Endodermal cell (in vitro differentiated cells): ENCODE results near the gene ERMP1. TPM values are rescaled to one million over a fixed set of nuclear protein-coding genes. Genes with fewer than 3 reads are reported as not detected.
A peak's percentile ranks its signal among the peaks of the same experiment; 100 is the strongest.

Experiments
- DNase-seq: peaks from one replicate; pipeline ENCODE4 v3.0.0-alpha.2; 2017
- H3K27ac ChIP-seq: 2 replicates; pipeline ENCODE4 v1.5.1; 2013; ENCODE audit warnings: mild to moderate bottlenecking, low read depth, low read length, moderate library complexity
- H3K27me3 ChIP-seq: 2 replicates; pipeline ENCODE4 v1.6.1; 2013; ENCODE audit warnings: mild to moderate bottlenecking, low read length, moderate library complexity; ENCODE audit not compliant: insufficient read depth, control insufficient read depth, poor library complexity, severe bottlenecking
- H3K36me3 ChIP-seq: 2 replicates; pipeline ENCODE4 v1.7.0; 2013; ENCODE audit warnings: mild to moderate bottlenecking, low read length, moderate library complexity; ENCODE audit not compliant: control insufficient read depth, insufficient read depth
- H3K4me1 ChIP-seq: one replicate; pipeline ENCODE4 v1.7.0; 2013; ENCODE audit warnings: low read length; ENCODE audit not compliant: control insufficient read depth, insufficient read depth
- H3K4me3 ChIP-seq: 2 replicates; pipeline ENCODE4 v1.5.1; 2013; ENCODE audit warnings: mild to moderate bottlenecking, low read length, moderate library complexity
- H3K9ac ChIP-seq: 2 replicates; pipeline ENCODE4 v1.6.1; 2013; ENCODE audit warnings: mild to moderate bottlenecking, low read length, moderate library complexity; ENCODE audit not compliant: poor library complexity, severe bottlenecking; ENCODE audit errors: extremely low read depth
- H3K9me3 ChIP-seq: 2 replicates; pipeline ENCODE4 v1.6.1; 2013; ENCODE audit warnings: mild to moderate bottlenecking, low read length, moderate library complexity; ENCODE audit not compliant: control insufficient read depth
- H3K27ac Mint-ChIP-seq: 2 replicates; pipeline ENCODE4 v1.8.0; 2020; ENCODE audit warnings: mixed read lengths
- H3K27me3 Mint-ChIP-seq: 2 replicates; pipeline ENCODE4 v1.8.0; 2021; ENCODE audit warnings: mild to moderate bottlenecking, mixed read lengths; ENCODE audit not compliant: insufficient read depth
- H3K36me3 Mint-ChIP-seq: 2 replicates; pipeline ENCODE4 v1.8.0; 2020; ENCODE audit warnings: low read depth, mixed read lengths
- H3K4me1 Mint-ChIP-seq: 2 replicates; pipeline ENCODE4 v1.8.0; 2020; ENCODE audit warnings: mixed read lengths
- H3K4me3 Mint-ChIP-seq: 2 replicates; pipeline ENCODE4 v1.8.0; 2020; ENCODE audit warnings: mild to moderate bottlenecking, moderate library complexity, mixed read lengths
- H3K9me3 Mint-ChIP-seq: 2 replicates; pipeline ENCODE4 v1.8.0; 2020; ENCODE audit warnings: mild to moderate bottlenecking, mixed read lengths
- WGBS, 2 experiments: methylation state at CpG; one replicate each; pipeline versions ENCODE4 v1.1.5 to v1.1.7; 2013; ENCODE audit warnings: missing lambda C conversion rate in 2 of 2, mixed read lengths in 1 of 2; ENCODE audit not compliant: insufficient coverage in 1 of 2, insufficient read length in 1 of 2; 5-methylcytosine and 5-hydroxymethylcytosine counted together
- total RNA-seq, 2 donors: library from RNA; stranded (reverse); fragmentation: NEBNext Ultra II Directional in 1 of 2; extraction: Animal tissue kit (Norgen Biotek cat#: 25700) in 1 of 2; gene quantifications; 2 replicates in 1 of 2; 3 replicates in 1 of 2; pipeline ENCODE4 v1.2.1, GENCODE V29; 2021
- TF ChIP-seq, protein P1 (sequence below): fragments of 200-600 bp; sonication (generic); conservative IDR thresholded peaks from 2 replicates; pipeline ENCODE4 v1.5.0; 2021; ENCODE audit warnings: antibody characterized with exemption, mild to moderate bottlenecking

The ERMP1 gene
- total RNA-seq, 2 donors from 2014 or later = 22.8 to 36.0 TPM

DNA sequence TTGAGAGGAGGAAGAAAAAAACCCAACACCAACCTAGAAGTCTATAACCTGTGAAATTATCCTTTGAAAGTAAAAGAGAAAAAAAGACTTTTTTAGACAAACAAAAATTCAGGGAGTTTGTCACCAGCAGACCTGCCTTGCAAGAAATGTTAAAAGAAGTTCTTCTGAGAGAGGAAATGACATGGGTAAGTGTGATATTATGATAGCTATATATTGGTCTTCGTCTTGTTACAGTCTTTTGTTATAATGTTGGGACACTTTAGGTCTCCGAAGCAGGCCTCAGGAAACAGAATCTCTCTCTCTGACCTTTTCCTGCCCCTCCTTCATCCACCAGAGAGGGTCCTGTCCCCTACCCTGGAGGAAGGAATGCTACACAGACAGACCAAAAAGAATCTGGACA lies 41.1 kb upstream of the ERMP1 start:
- Mint-ChIP-seq H3K9me3 (no peaks in the 10 kb centered on the region), H3K36me3 (no peaks in the 10 kb centered on the region), H3K4me3 (no peak overlapping the region), H3K27ac (no peak overlapping the region), H3K27me3 (peaks cover 4% of the 10 kb centered on the region), H3K4me1 (peaks cover 5% of the 10 kb centered on the region)
- H3K9me3 ChIP-seq = no peaks in the 10 kb centered on the region
- no peaks in the 10 kb centered on the region for H3K4me1 ChIP-seq
- H3K27me3 ChIP-seq = no peaks in the 10 kb centered on the region
- DNase-seq = no peak
- H3K36me3 ChIP-seq = no peaks in the 10 kb centered on the region
- no peak overlapping the region for H3K4me3 ChIP-seq
- H3K27ac ChIP-seq = no peak overlapping the region
- TF ChIP-seq, protein P1, sequence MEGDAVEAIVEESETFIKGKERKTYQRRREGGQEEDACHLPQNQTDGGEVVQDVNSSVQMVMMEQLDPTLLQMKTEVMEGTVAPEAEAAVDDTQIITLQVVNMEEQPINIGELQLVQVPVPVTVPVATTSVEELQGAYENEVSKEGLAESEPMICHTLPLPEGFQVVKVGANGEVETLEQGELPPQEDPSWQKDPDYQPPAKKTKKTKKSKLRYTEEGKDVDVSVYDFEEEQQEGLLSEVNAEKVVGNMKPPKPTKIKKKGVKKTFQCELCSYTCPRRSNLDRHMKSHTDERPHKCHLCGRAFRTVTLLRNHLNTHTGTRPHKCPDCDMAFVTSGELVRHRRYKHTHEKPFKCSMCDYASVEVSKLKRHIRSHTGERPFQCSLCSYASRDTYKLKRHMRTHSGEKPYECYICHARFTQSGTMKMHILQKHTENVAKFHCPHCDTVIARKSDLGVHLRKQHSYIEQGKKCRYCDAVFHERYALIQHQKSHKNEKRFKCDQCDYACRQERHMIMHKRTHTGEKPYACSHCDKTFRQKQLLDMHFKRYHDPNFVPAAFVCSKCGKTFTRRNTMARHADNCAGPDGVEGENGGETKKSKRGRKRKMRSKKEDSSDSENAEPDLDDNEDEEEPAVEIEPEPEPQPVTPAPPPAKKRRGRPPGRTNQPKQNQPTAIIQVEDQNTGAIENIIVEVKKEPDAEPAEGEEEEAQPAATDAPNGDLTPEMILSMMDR = peak; percentile 11
- no peak overlapping the region for H3K9ac ChIP-seq
- WGBS, 2 experiments = 89 to 95% methylated on average over 2 of the region's 2 CpGs

DNA sequence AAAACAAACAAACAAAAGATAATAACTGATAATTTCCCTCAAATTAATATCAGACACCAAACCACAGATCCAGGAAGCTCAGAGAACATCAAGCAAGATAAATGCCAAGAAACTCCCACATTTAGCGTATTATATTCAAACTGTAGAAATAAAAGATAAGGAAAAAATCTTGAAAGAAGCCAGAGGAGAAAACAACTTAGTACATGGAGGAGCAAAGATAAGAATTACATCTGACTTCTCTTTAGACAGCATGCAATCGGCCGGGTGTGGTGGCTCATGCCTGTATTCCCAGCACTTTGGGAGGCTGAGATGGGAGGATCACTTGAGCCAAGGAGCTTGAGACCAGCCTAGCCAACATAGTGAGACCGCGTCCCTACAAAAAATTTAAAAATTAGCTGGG lies 40.5 kb upstream of the ERMP1 start:
- H3K27me3 ChIP-seq = no peaks in the 10 kb centered on the region
- no peak overlapping the region for H3K4me3 ChIP-seq
- H3K27ac Mint-ChIP-seq = no peak overlapping the region
- 94 to 95% methylated on average over 5 of the region's 5 CpGs for WGBS, 2 experiments
- H3K9me3 ChIP-seq = no peaks in the 10 kb centered on the region
- no peak overlapping the region for H3K4me3 Mint-ChIP-seq
- DNase-seq = no peak
- H3K36me3 ChIP-seq = no peaks in the 10 kb centered on the region
- peaks cover 3% of the 10 kb centered on the region for H3K4me1 Mint-ChIP-seq
- H3K4me1 ChIP-seq = no peaks in the 10 kb centered on the region
- H3K36me3 Mint-ChIP-seq = no peaks in the 10 kb centered on the region
- H3K9ac ChIP-seq = no peak overlapping the region
- TF ChIP-seq, protein P1 = no peak
- no peak overlapping the region for H3K27ac ChIP-seq
- peaks cover 4% of the 10 kb centered on the region for H3K27me3 Mint-ChIP-seq
- H3K9me3 Mint-ChIP-seq = no peaks in the 10 kb centered on the region

DNA sequence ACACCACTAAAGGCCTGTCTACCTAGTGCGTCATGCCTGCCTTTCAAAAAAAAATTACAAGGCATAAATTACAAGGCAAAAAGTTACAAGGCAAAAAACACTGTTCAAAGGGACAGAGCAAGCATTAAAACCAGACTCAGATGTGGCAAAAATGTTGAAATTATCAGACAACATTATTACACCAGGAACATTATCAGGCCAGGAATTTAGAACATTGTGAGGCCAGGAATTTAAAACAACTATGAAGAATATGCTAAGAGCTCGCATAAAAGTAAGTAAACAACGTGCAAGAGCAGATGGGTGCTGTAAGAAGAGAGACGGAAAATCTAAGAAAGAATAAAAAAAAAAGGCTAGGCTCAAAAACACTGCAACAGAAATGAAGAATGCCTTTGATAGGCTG lies 39.6 kb upstream of the ERMP1 start:
- 67 to 70% methylated on average over 3 to 4 of the region's 4 CpGs for WGBS, 2 experiments
- H3K9me3 Mint-ChIP-seq = no peaks in the 10 kb centered on the region
- Histone ChIP-seq H3K4me3 (no peak overlapping the region), H3K9me3 (no peaks in the 10 kb centered on the region), H3K36me3 (no peaks in the 10 kb centered on the region), H3K27ac (no peak overlapping the region), H3K9ac (no peak overlapping the region), H3K27me3 (no peaks in the 10 kb centered on the region), H3K4me1 (no peaks in the 10 kb centered on the region)
- H3K27ac Mint-ChIP-seq = no peak overlapping the region
- peaks cover 3% of the 10 kb centered on the region for H3K4me1 Mint-ChIP-seq
- no peak overlapping the region for H3K4me3 Mint-ChIP-seq
- H3K36me3 Mint-ChIP-seq = no peaks in the 10 kb centered on the region
- DNase-seq = no peak
- peaks cover 4% of the 10 kb centered on the region for H3K27me3 Mint-ChIP-seq
- TF ChIP-seq, protein P1 = no peak
